Endothelial cell of umbilical vein (primary cell): ENCODE measurements around the gene XPNPEP2. TPM values are rescaled to one million over a fixed set of nuclear protein-coding genes. Genes with fewer than 3 reads are reported as not detected.

Experiments
- BruUV-seq: library from RNA; stranded (reverse); fragments of 400-500 nt; replicated peaks from 2 replicates; lab custom pipeline; 2021; lab: Mats Ljungman, UMichigan
- CTCF ChIA-PET: fragments of 300-600, 350-600 bp; sonication (Branson Sonifier 250); formaldehyde crosslinking; loops from one replicate; lab custom pipeline; 2021; ENCODE audit warnings: antibody characterized with exemption, inconsistent platforms; lab: Charles Lee
- POLR2A ChIA-PET: fragments of 300-600, 350-600 bp; sonication (Branson Sonifier 250); formaldehyde crosslinking; loops from one replicate; lab custom pipeline; 2021; ENCODE audit warnings: antibody characterized with exemption, inconsistent platforms; lab: Charles Lee
- DNase-seq: peaks from one replicate; pipeline ENCODE4 v3.0.0-alpha.2; 2011; ENCODE audit warnings: low read depth, low spot score
- FAIRE-seq: peaks from 2 replicates; lab custom pipeline; 2011; peaks lifted over from hg19 to GRCh38; lab: Jason Lieb, UNC
- H2AFZ ChIP-seq: 2 replicates; pipeline ENCODE4 v1.6.0; 2012; ENCODE audit warnings: low read depth, low read length, control low read depth, inconsistent platforms
- H3K27ac ChIP-seq: 2 replicates; pipeline ENCODE4 v1.5.1; 2011; ENCODE audit warnings: low read depth, mild to moderate bottlenecking, control low read depth, low read length, moderate library complexity; ENCODE audit not compliant: insufficient read depth
- H3K27me3 ChIP-seq, 2 experiments: 2 replicates each; pipeline versions ENCODE4 v1.6.0 to v1.6.1; 2011; ENCODE audit warnings: low read length in 2 of 2, mixed read lengths in 1 of 2; ENCODE audit not compliant: control insufficient read depth in 2 of 2, insufficient read depth in 2 of 2
- H3K36me3 ChIP-seq, 2 experiments: 2 replicates in 1 of 2; 3 replicates in 1 of 2; pipeline ENCODE4 v1.5.1; 2011; ENCODE audit warnings: low read length in 2 of 2, mild to moderate bottlenecking in 1 of 2, moderate library complexity in 1 of 2; ENCODE audit not compliant: control insufficient read depth in 2 of 2, insufficient read depth in 2 of 2; ENCODE audit errors: extremely low read depth in 1 of 2
- H3K4me1 ChIP-seq: 3 replicates; pipeline ENCODE4 v1.5.1; 2011; ENCODE audit warnings: mild to moderate bottlenecking, low read length; ENCODE audit not compliant: control insufficient read depth, insufficient read depth; ENCODE audit errors: extremely low read depth
- H3K4me2 ChIP-seq: 2 replicates; pipeline ENCODE4 v1.6.1; 2011; ENCODE audit warnings: low read length, control low read depth, mixed read lengths; ENCODE audit not compliant: insufficient read depth
- H3K4me3 ChIP-seq, 3 experiments: fragments of 200-600 bp in 1 of 3; sonication (generic), shearing (Covaris generic) in 1 of 3; replicated peaks in 1 of 3; 2 replicates each; pipeline ENCODE4 v1.5.1; 2011 to 2016; ENCODE audit warnings: control low read depth in 3 of 3, low read length in 3 of 3, mild to moderate bottlenecking in 2 of 3, inconsistent platforms in 1 of 3, low read depth in 1 of 3, moderate library complexity in 1 of 3; ENCODE audit not compliant: insufficient read depth in 1 of 3
- H3K79me2 ChIP-seq: 2 replicates; pipeline ENCODE4 v1.6.0; 2012; ENCODE audit warnings: low read length, inconsistent platforms; ENCODE audit not compliant: control insufficient read depth, insufficient read depth
- H3K9ac ChIP-seq: replicated peaks from 2 replicates; pipeline ENCODE3; 2011; ENCODE audit warnings: low read length, control low read depth; ENCODE audit not compliant: insufficient read depth; ENCODE audit errors: extremely low read depth
- H3K9me1 ChIP-seq: replicated peaks from 3 replicates; pipeline ENCODE4 v1.6.0; 2011; ENCODE audit warnings: mild to moderate bottlenecking, low read length; ENCODE audit not compliant: control insufficient read depth, insufficient read depth; ENCODE audit errors: extremely low read depth
- H3K9me3 ChIP-seq: replicated peaks from 2 replicates; pipeline ENCODE4 v1.5.1; 2012; ENCODE audit warnings: low read length, inconsistent platforms; ENCODE audit not compliant: control insufficient read depth, insufficient read depth
- H4K20me1 ChIP-seq: replicated peaks from 2 replicates; pipeline ENCODE3; 2011; ENCODE audit warnings: mild to moderate bottlenecking, low read length; ENCODE audit not compliant: control insufficient read depth, insufficient read depth; ENCODE audit errors: extremely low read depth
- CTCF ChIP-seq, 2 donors: IDR thresholded peaks; 1 replicate in 1 of 2; 2 replicates in 1 of 2; pipeline ENCODE4 v1.5.1; 2011; ENCODE audit warnings: low read length in 2 of 2, mild to moderate bottlenecking in 2 of 2, moderate library complexity in 2 of 2, control low read depth in 1 of 2, inconsistent platforms in 1 of 2, low read depth in 1 of 2; ENCODE audit not compliant: insufficient read depth in 1 of 2; ENCODE audit errors: extremely low read depth in 1 of 2
- EZH2 ChIP-seq: IDR thresholded peaks from 2 replicates; pipeline ENCODE4 v1.6.1; 2012; ENCODE audit warnings: borderline replicate concordance, low read depth, mild to moderate bottlenecking, moderate library complexity, low read length, inconsistent platforms; ENCODE audit not compliant: severe bottlenecking
- FOS ChIP-seq: IDR thresholded peaks from 2 replicates; pipeline ENCODE4 v1.6.1; 2011; ENCODE audit warnings: mild to moderate bottlenecking, low read length, moderate library complexity, borderline replicate concordance; ENCODE audit not compliant: insufficient read depth
- GATA2 ChIP-seq: IDR thresholded peaks from 2 replicates; pipeline ENCODE4 v1.7.0; 2011; ENCODE audit warnings: low read depth, mild to moderate bottlenecking, moderate library complexity, mixed read lengths, low read length; ENCODE audit not compliant: insufficient read length, insufficient read depth
- JUN ChIP-seq: IDR thresholded peaks from 2 replicates; pipeline ENCODE4 v1.6.1; 2011; ENCODE audit warnings: borderline replicate concordance, low read depth; ENCODE audit not compliant: insufficient read length, insufficient read depth
- MAX ChIP-seq: IDR thresholded peaks from 2 replicates; pipeline ENCODE4 v1.6.1; 2011; ENCODE audit not compliant: insufficient read depth, insufficient read length
- MYC ChIP-seq: IDR thresholded peaks from one replicate; pipeline ENCODE4 v1.6.1; 2011; ENCODE audit warnings: mild to moderate bottlenecking, low read depth, low read length
- POLR2A ChIP-seq: IDR thresholded peaks from 2 replicates; pipeline ENCODE4 v1.6.1; 2012; ENCODE audit warnings: low read depth, mild to moderate bottlenecking, control low read depth, low read length
- POLR2AphosphoS5 ChIP-seq: IDR thresholded peaks from 2 replicates; pipeline ENCODE4 v1.6.1; 2012; ENCODE audit warnings: low read depth, mild to moderate bottlenecking, control low read depth, low read length, moderate library complexity; ENCODE audit not compliant: insufficient read depth
- dilution Hi-C: fragments of 300-500 bp; cut with MboI; formaldehyde crosslinking; loops from one replicate; pipeline ENCODE4 v1.15.0; 2019; ENCODE audit warnings: low sequenced_read_pairs; ENCODE audit not compliant: extremely low pct_ligation_motif_present
- intact Hi-C: fragments of 100-400 bp; cut with micrococcal nuclease; formaldehyde crosslinking; loops from one replicate; pipeline ENCODE4 v1.10.0; 2022
- polyA plus RNA-seq, 4 experiments: library from polyadenylated mRNA; depleted of rRNA in 3 of 4; stranded (reverse) in 3 of 4; unstranded in 1 of 4; fragments of >200 nt; gene quantifications; 2 replicates each; pipeline versions ENCODE4 v1.2.1 to v1.2.3, GENCODE V29; 2011 to 2012; ENCODE audit warnings: missing spikeins in 1 of 4
- total RNA-seq: library from RNA; stranded (reverse); gene quantifications from 2 replicates; pipeline ENCODE4 v1.2.3, GENCODE V29; 2021

The XPNPEP2 gene
- total and polyA plus RNA-seq, 2 donors (not counting 3 experiments of a cell fraction or from before 2014, with no cell fraction given): 0.04 TPM; not detected in 1

- CTCF ChIA-PET: no interaction called here
- H3K9ac ChIP-seq: no peak overlapping the region
- POLR2A ChIA-PET: no interaction called here
- no peaks in the 10 kb centered on the region for H3K79me2 ChIP-seq
- no peaks in the 10 kb centered on the region for H3K9me3 ChIP-seq
- no peaks in the 10 kb centered on the region for H3K36me3 ChIP-seq
- no peaks in the 10 kb centered on the region for H3K4me1 ChIP-seq
- no peak overlapping the region for H2AFZ ChIP-seq
- TF ChIP-seq MAX (no peak), GATA2 (no peak), EZH2 (no peak), CTCF (IDR thresholded peaks at IDR 0.05; ENCODE audit: extremely low read depth in 1 of 2, insufficient read depth in 1 of 2, low read depth in 1 of 2, low read length in 2 of 2) (no peak), POLR2A (no peak), FOS (no peak), MYC (no peak), JUN (no peak), POLR2AphosphoS5 (no peak)
- H3K9me1 ChIP-seq: no peaks in the 10 kb centered on the region
- H3K27ac ChIP-seq: no peak overlapping the region
- H3K27me3 ChIP-seq: no peaks in the 10 kb centered on the region
- H3K4me2 ChIP-seq: no peak overlapping the region
- dilution Hi-C loops (no loop called here), intact Hi-C loops (no loop called here)
- FAIRE-seq: no peak
- BruUV-seq: no TSS peak
- no peak overlapping the region for H3K4me3 ChIP-seq
- no peak for DNase-seq
- no peaks in the 10 kb centered on the region for H4K20me1 ChIP-seq
These were observed 29.4 kb downstream of the XPNPEP2 start for GRCh38 chrX:129768186-129768585.
